Smooth muscle cell (in vitro differentiated cells): Measurements from ENCODE around the gene PTCH1. TPM values are rescaled to one million over a fixed set of nuclear protein-coding genes. Genes with fewer than 3 reads are reported as not detected.

Experiments
- DNase-seq: peaks from one replicate; lab custom pipeline; 2025; ENCODE audit not compliant: unreplicated experiment; lab: John Stamatoyannopoulos, UW
- H2AFZ ChIP-seq: fragments of 200-600 bp; sonication (generic); 2 replicates; pipeline ENCODE4 v1.6.0; 2016; ENCODE audit warnings: antibody characterized with exemption, low read depth, mild to moderate bottlenecking
- H3F3A ChIP-seq: fragments of 200-600 bp; sonication (generic); 2 replicates; pipeline ENCODE4 v1.6.0; 2017; ENCODE audit warnings: antibody characterized with exemption, low read depth
- H3K27ac ChIP-seq: fragments of 200-600 bp; sonication (generic); 2 replicates; pipeline ENCODE4 v1.5.1; 2016; ENCODE audit warnings: low read depth, mild to moderate bottlenecking
- H3K27me3 ChIP-seq: fragments of 200-600 bp; sonication (generic); 2 replicates; pipeline ENCODE4 v1.6.1; 2016; ENCODE audit warnings: low read depth, mild to moderate bottlenecking
- H3K36me3 ChIP-seq: fragments of 200-600 bp; sonication (generic); 2 replicates; pipeline ENCODE4 v1.5.1; 2016; ENCODE audit warnings: low read depth
- H3K4me1 ChIP-seq: fragments of 200-600 bp; sonication (generic); 2 replicates; pipeline ENCODE4 v1.5.1; 2016; ENCODE audit warnings: low read depth
- H3K4me2 ChIP-seq: fragments of 200-600 bp; sonication (generic); 2 replicates; pipeline ENCODE4 v1.6.0; 2016; ENCODE audit warnings: mild to moderate bottlenecking
- H3K4me3 ChIP-seq: fragments of 200-600 bp; sonication (generic); 2 replicates; pipeline ENCODE4 v1.5.1; 2016; ENCODE audit warnings: mild to moderate bottlenecking
- H3K79me2 ChIP-seq: fragments of 200-600 bp; sonication (generic); 2 replicates; pipeline ENCODE4 v1.6.0; 2016; ENCODE audit warnings: low read depth, mild to moderate bottlenecking
- H3K9ac ChIP-seq: fragments of 200-600 bp; sonication (generic); 2 replicates; pipeline ENCODE4 v1.6.0; 2016; ENCODE audit warnings: low read depth
- H3K9me3 ChIP-seq: fragments of 200-600 bp; sonication (generic); replicated peaks from 2 replicates; pipeline ENCODE4 v1.5.1; 2016; ENCODE audit warnings: low read depth
- H4K20me1 ChIP-seq: fragments of 200-600 bp; sonication (generic); 2 replicates; pipeline ENCODE4 v1.6.0; 2016; ENCODE audit warnings: low read depth
- CTCF ChIP-seq: fragments of 200-600 bp; sonication (generic); IDR thresholded peaks from 2 replicates; pipeline ENCODE4 v1.5.1; 2017; ENCODE audit warnings: borderline replicate concordance, mild to moderate bottlenecking, antibody characterized with exemption; ENCODE audit not compliant: insufficient read depth, poor library complexity, severe bottlenecking
- WGBS: methylation state at CpG from one replicate; pipeline ENCODE4 v1.1.7; 2016; ENCODE audit warnings: low lambda C conversion rate; 5-methylcytosine and 5-hydroxymethylcytosine counted together
- polyA plus RNA-seq: library from polyadenylated mRNA; unstranded; fragments of >200 nt; fragmentation: Nextera tagmentation; extraction: Ambion mirVana; gene quantifications from 2 replicates; pipeline ENCODE4 v1.2.1, GENCODE V29; 2016
- total RNA-seq: library from RNA; depleted of rRNA; stranded (reverse); fragments of >200 nt; gene quantifications from 2 replicates; pipeline ENCODE4 v1.2.3, GENCODE V29; 2014

The PTCH1 gene
- total and polyA plus RNA-seq, 2 experiments from 2014 or later = 5.8 to 6.3 TPM

- no peak for TF ChIP-seq CTCF
- Histone ChIP-seq H3K79me2 (no peaks in the 10 kb centered on the region), H3F3A (no peaks in the 10 kb centered on the region), H3K27ac (no peak overlapping the region), H3K4me2 (no peak overlapping the region), H3K9ac (no peak overlapping the region), H3K36me3 (peaks cover 6% of the 10 kb centered on the region), H3K9me3 (no peaks in the 10 kb centered on the region), H3K27me3 (no peaks in the 10 kb centered on the region), H4K20me1 (peaks cover 7% of the 10 kb centered on the region), H3K4me3 (no peak overlapping the region), H3K4me1 (peaks cover 13% of the 10 kb centered on the region), H2AFZ (no peak overlapping the region)
- WGBS = 93% methylated on average over 9 of the region's 9 CpGs
- no peak for DNase-seq
These were observed 37.4 kb downstream of the PTCH1 start for GRCh38 chr9:95479330-95479729.

- no peaks in the 10 kb centered on the region for H4K20me1 ChIP-seq
- H3K4me2 ChIP-seq = no peak overlapping the region
- H2AFZ ChIP-seq = no peak overlapping the region
- no peak for TF ChIP-seq CTCF
- no peaks in the 10 kb centered on the region for H3K79me2 ChIP-seq
- no peak overlapping the region for H3K9ac ChIP-seq
- H3K4me3 ChIP-seq = no peak overlapping the region
- peaks cover 6% of the 10 kb centered on the region for H3K36me3 ChIP-seq
- no peak overlapping the region for H3K27ac ChIP-seq
- no peaks in the 10 kb centered on the region for H3K27me3 ChIP-seq
- no peaks in the 10 kb centered on the region for H3F3A ChIP-seq
- DNase-seq = no peak
- 84% methylated on average over 5 of the region's 5 CpGs for WGBS
- peaks cover 13% of the 10 kb centered on the region for H3K4me1 ChIP-seq
- H3K9me3 ChIP-seq = no peaks in the 10 kb centered on the region
These were observed 38.4 kb downstream of the PTCH1 start for GRCh38 chr9:95478335-95478734.

DNA sequence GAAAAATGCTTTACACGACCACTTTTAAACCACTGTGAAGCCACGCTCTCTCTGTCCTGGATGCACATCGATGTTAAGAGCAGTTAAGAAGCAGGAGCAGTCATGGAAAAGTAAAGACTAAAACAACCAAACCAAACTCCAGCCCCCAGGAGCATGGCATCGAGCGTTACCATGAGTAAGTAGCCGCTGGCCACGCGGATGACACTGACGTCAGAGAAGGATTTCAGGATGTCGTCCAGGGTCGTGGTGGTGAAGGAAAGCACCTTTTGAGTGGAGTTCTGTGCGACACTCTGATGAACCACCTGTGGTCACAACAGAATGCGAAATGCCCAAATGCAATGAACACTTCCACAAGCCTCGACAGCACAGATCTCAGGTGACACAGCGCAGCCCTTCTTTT lies 38.9 kb downstream of the PTCH1 start:
- Histone ChIP-seq H3K9me3 (no peaks in the 10 kb centered on the region), H3K27me3 (no peaks in the 10 kb centered on the region), H3K36me3 (peaks cover 6% of the 10 kb centered on the region), H3K27ac (no peak overlapping the region), H3K79me2 (no peaks in the 10 kb centered on the region), H3K4me2 (no peak overlapping the region), H4K20me1 (no peaks in the 10 kb centered on the region), H2AFZ (no peak overlapping the region), H3K4me3 (no peak overlapping the region), H3K4me1 (peaks cover 13% of the 10 kb centered on the region), H3F3A (no peaks in the 10 kb centered on the region), H3K9ac (no peak overlapping the region)
- WGBS = 95% methylated on average over 15 of the region's 15 CpGs
- TF ChIP-seq CTCF = no peak
- DNase-seq = no peak

DNA sequence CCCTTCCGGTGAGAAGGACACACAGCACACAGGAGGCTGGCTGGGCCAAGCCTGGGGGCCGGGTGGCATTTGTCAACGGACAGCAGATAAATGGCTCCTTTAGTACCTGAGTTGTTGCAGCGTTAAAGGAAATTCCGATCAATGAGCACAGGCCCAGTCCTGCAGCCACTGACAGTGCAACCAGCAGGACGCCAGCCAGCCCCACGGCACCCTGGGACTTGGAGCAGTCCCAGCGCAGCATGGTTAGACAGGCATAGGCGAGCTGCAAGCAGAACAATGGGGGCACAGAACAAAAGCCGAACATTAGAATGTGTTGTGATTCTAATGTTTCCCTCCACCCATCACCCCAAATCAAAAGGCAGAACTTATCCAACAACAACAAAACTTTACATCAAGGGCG lies 39.3 kb downstream of the PTCH1 start:
- Histone ChIP-seq H4K20me1 (no peaks in the 10 kb centered on the region), H3K9ac (no peak overlapping the region), H2AFZ (no peak overlapping the region), H3K4me3 (no peak overlapping the region), H3K36me3 (peaks cover 6% of the 10 kb centered on the region), H3K27me3 (no peaks in the 10 kb centered on the region), H3K4me2 (no peak overlapping the region), H3K9me3 (no peaks in the 10 kb centered on the region), H3K27ac (no peak overlapping the region), H3K79me2 (no peaks in the 10 kb centered on the region), H3F3A (no peaks in the 10 kb centered on the region), H3K4me1 (peaks cover 13% of the 10 kb centered on the region)
- no peak for TF ChIP-seq CTCF
- WGBS = 96% methylated on average over 11 of the region's 11 CpGs
- no peak for DNase-seq
